Heart left ventricle (tissue), 13 donors: ENCODE results near the gene TMEM80.

Experiments used
- POLR2A ChIP-seq, 2 donors: fragments of 450-650 bp; IDR thresholded peaks; one replicate each; pipeline ENCODE4 v1.6.1; 2017; ENCODE audit warnings: antibody characterized with exemption in 2 of 2, mild to moderate bottlenecking in 2 of 2, moderate library complexity in 2 of 2
- TF ChIP-seq, protein P1 (sequence below), 12 donors: fragments of 200-600 bp; sonication (generic) in 4 of 12; IDR thresholded peaks; one replicate each; pipeline versions ENCODE4 v1.5.0 to v1.8.0; 2018 to 2022; ENCODE audit warnings: antibody characterized with exemption in 12 of 12, mild to moderate bottlenecking in 5 of 12
- donor health status: ischemic (EF 13 %, LVEDD 7.1; RV severe dilation, severe dysfunction).
- donor health status: DM: no; HTN: yes; CAD: no.
- donor health status: DM: no; HTN: no; CAD: no.
- donor health status: ischemic (EF 25% LVEDD 6.9; RV normal size, moderate dysfunction).
- donor health status: ischemic (EF 25% LVEDD 5.7; RV mildly dilated, moderate dysfunction).
- donor health status: ischemic (EF 35%, LVEDD 5.7; RV mildly dilated, moderate dysfunction).
- donor health status: nonischemic (EF 11% LVEDD 7.7; RV severe dilation, severe dysfunction).
- donor health status: DM: yes; HTN: yes; CAD: no.
- donor health status: PGD.
- donor health status: ischemic (EF 29% LVEDD 5.4; RV normal size, mild dysfunction).
- donor health status: nonischemic (EF 23%, LVEDD 6.1; RV moderate dilation, normal function).

DNA sequence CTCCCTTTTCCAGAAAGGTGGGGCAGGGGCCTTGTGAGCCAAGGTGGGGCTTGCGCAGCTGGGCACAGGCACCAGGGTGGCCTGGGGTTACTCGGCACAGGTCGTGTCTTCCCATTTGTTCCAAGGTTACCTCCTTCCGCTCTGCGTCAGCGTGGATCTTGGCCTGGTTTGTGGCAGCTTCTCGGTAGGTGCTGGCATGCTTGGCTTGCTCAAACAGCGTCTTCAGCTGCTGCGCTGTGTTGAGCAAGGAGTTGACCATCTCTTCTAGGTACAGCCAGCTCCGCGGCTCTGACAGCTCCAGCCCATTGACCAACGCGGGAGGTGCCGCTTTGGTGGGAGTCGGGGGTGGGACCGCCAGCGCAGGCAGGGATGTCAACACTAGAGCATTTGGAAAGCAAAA is 21.2 kb upstream of the TMEM80 start:
- TF ChIP-seq, protein P1, sequence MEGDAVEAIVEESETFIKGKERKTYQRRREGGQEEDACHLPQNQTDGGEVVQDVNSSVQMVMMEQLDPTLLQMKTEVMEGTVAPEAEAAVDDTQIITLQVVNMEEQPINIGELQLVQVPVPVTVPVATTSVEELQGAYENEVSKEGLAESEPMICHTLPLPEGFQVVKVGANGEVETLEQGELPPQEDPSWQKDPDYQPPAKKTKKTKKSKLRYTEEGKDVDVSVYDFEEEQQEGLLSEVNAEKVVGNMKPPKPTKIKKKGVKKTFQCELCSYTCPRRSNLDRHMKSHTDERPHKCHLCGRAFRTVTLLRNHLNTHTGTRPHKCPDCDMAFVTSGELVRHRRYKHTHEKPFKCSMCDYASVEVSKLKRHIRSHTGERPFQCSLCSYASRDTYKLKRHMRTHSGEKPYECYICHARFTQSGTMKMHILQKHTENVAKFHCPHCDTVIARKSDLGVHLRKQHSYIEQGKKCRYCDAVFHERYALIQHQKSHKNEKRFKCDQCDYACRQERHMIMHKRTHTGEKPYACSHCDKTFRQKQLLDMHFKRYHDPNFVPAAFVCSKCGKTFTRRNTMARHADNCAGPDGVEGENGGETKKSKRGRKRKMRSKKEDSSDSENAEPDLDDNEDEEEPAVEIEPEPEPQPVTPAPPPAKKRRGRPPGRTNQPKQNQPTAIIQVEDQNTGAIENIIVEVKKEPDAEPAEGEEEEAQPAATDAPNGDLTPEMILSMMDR (IDR thresholded peaks at IDR 0.05) = no peak
- TF ChIP-seq POLR2A (IDR thresholded peaks at IDR 0.05) = no peak
